ENCODE results near the gene NLRC5.

Gene NLRC5

DNA sequence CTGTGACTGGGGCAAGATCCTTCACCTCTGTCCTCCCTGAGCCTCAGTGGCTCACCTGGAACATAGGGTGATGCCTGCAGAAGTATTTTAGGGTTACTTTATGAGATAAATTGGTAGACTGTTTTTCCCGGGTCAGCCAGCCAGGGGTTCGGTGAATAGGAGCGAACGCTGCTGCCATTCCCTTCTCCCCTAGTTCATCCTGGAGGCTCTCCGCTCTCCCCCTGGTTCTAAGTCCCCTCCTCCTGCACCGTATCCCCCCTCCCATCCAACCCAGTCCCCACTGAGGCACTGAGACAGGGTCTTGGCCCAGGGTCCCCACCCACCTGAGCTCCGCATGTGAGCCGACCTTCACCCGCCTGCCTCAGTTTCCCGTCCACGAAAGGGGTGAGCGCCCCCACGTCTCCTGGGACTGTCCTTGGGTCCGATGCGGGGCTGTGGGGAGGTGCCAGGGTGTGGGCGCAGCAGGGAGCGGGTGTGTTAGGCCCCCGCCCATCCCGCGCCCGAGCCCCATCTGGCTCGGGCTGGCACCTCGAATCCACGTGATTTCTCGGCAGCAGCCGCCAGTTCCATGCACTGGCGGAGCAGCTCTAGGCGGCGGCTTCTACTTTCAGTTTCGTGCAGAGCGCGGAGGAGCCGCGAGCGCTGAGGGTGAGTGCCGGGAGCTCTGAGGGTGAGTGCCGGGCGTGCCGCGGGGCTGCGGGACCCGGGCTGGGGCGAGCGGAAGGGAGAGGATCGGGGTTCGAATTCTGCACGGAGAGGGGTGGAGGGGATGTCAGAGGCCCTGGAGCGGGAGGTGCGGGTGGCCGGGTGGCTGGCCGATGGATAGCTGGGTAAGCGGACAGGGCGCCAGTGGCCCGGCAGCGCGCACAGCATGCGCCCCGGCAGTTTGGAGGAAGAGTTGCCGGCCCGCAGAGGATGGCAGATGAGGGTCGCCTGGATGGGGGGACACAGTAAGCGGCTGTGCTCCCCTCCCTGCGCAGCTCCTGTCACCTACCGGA is at the start of gene NLRC5:
Gene NLRC5, plus strand, starts transcription at position 610 of the 998 bp plus-strand sequence. CDS start 31,156 bp downstream, outside the sequence.
- DNase-seq (ENCODE audit: low spot score): peak; percentile 93

GRCh38 chr16:56939801-56940200 is 49.6 kb upstream of the NLRC5 start:
- no peak for DNase-seq (ENCODE audit: low spot score)

GRCh38 chr16:56941092-56941491 is 48.3 kb upstream of the NLRC5 start:
- DNase-seq (ENCODE audit: low spot score): no peak

GRCh38 chr16:56941856-56942331 is 47.5 kb upstream of the NLRC5 start:
- no peak for DNase-seq (ENCODE audit: low spot score)

DNA sequence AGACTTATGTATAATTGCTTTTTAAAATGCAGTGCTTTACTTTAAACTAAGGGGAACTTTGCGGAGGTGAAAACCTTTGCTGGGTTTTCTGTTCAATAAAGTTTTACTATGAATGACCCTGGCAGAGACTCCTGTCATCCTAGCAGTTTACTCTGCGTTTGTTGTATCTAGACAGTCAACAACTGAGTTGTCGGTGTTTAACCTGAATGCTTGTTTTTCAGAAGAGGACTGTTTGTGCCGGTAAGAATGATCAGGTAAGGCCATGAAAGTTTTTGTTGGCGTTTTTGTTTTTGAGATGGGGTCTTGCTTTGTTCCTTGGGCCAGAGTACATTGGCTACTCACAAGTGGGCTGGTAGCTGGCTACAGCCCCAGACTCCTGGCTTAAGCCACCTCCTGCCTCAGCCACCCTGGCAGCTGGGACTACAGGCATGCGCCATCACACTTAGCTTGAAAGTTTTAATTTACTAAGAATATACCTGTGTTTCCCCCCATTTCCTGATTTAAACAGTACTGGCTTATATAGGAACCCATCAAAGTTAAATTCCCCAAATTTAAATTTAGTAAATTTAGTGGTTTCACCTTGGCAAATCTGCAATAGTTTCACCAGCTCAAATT is 45.5 kb upstream of the NLRC5 start:
- no peak for DNase-seq (ENCODE audit: low spot score)

DNA sequence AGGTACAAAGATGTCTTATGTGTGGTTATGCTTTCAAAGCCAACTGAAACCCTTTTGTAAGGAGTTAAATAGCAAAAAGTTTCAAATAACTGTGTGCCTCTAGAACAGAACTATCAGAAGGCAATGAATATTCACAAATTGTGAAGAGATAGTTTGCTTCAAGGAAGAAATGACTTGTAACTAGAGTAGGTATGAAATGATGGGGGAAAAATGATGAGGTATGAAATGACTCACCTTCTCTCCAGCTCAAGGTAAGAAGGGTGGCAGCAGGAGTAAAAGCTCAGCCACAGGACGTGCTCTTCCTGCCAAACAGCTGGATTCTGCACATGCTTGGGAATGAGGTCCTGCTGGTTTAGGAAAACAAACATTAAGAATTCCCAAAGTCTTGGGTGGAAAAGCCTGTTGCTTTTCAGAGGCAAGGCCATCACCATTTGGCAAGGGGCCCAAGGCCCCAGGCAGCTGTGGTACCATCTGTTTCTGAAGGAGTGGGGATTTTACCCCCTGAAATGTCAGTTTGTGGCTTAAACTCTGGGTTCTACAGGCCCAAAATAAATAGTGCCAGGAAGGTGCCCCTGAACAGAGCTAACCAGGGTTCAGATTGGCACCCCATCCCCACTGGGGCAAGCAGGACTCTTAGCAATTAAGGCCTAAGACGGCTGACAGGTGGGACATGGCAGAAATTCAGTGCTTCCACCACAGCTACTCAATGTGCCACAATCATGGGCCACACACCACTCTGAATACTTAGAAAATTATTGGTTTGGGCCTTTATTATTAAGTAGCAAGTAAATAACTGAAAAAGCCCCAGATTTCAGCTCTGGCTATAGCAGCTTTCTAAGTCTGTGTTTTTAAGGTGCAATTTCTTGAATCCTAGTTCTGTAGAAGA is 44.2 kb upstream of the NLRC5 start:
- no peak for DNase-seq (ENCODE audit: low spot score)

DNA sequence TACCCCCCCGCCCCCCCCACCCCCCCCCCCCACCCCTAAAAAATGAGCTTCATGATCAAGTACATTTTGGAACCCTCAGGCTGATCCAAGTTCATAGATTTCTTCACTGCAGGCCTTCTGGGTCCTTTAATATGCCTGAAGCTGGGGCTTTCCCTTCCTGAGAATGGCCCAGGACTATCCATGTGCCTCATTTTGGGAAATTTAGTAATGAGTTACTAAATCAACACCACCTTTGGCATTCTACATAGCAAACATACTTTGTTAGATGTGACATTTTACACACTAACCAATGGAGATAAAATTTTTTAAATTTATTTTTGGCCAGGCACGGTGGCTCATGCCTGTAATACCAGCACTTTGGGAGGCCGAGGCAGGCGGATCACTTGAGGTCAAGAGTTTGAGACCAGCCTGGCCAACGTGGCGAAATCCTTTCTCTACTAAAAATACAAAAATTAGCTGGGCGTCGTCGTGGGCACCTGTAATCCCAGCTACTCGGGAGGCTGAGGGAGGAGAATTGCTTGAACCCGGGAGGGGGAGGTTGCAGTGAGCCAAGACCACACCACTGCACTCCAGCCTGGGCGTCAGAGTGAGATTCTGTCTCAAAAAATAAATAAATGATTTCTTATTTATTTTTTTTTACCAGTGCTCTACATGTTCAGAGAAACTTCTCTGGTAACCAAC is 43.4 kb upstream of the NLRC5 start:
- no peak for DNase-seq (ENCODE audit: low spot score)

GRCh38 chr16:56946767-56947603 is 42.4 kb upstream of the NLRC5 start:
- no peak for DNase-seq (ENCODE audit: low spot score)

DNA sequence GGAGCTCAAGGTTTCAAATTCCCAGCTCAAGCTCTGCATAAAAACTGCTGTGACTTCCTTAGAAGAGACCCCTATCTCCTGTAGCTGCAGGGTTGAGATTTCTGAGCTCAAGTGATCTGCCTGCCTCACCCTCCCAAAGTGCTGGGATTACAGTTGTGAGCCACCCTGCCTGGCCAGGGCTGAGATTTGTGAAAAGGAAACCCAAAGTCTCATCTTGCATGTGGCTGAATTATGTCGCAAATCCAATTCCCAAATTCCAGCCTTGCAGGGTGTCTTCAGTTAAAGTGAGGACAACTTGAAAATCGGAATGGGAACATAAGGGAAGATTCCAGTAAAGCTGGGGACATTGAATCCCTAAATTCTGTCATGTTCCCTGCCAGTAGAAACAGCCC is 41.8 kb upstream of the NLRC5 start:
- no peak for DNase-seq (ENCODE audit: low spot score)

DNA sequence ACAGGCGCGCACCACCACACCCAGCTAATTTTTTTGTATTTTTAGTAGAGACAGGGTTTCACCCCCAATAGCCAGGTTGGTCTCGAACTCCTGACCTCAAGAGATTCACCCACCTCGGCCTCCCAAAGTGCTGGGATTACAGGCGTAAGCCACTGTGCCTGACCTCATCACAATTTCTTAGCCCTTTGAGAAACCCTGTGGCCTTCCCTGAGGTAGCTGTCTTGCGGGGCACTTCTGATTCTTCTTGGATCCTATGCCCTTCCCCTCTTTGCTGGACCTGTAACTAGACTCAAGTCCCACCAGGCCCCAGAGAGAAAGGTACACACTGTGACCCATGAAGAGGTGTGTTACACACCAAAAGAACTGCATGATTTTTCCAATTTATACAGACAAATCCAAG is 41.1 kb upstream of the NLRC5 start:
- no peak for DNase-seq (ENCODE audit: low spot score)

DNA sequence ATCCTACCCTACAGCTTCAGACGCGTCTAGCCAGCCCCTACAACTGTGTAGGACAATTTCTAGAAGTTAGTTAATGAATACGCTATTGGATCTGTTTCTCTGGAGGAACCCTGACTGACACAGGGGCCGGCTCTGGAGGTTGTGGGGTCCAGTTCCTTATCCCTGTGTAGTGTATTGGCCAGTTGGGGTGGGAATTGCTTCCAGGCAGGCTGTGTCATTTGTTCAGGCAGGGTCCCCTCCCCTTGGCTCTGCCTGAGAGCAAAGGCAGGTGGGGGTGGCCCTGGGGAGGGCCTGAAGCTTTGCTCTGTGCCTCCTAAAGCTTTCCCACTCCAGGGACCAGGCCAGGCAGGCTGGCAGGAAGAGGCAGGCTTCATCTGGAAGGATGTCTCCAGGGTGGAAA is 39.3 kb upstream of the NLRC5 start:
- no peak for DNase-seq (ENCODE audit: low spot score)

- no peak for DNase-seq (ENCODE audit: low spot score)
These were observed 38.9 kb upstream of the NLRC5 start for GRCh38 chr16:56950455-56950854.

GRCh38 chr16:56950881-56951771 is 38.2 kb upstream of the NLRC5 start:
- DNase-seq (ENCODE audit: low spot score): peak; percentile 58

DNA sequence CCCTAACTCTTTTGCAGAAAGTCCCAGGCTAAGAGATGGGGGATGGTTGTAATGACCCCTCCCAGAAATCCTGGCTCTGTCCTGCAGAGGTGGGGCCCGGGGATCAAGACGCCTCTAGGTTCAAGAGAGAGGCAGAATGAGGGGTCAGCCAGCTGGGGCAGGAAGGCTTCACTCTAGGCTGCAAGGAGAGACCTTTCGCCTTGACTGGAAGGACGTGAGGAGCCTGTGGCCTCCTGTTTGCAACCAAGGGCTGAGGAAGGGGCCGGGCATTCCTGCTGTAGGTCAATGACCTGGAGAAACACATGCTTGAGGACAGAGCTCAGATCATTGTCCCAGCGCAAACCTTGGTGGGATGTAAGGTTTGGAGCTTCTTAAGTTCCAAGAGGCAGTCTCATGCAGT is 36.4 kb upstream of the NLRC5 start:
- DNase-seq (ENCODE audit: low spot score): no peak

DNA sequence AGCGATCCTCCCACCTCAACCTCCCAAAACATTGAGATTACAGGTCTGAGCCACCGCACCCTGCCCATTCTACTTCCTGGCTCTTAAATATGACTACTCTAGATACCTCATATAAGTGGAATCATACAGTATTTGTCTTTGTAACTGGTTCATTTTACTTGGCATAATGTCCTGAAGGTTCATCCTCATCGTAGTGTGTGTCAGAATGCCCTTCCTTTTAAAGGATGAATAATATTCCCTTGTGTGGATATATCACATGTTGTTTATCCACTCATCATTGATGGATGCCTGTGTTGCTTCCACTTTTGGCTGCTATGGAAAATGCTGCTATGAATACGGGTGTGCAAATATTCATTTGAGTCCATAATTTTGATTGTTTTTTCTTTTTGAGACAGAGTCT is 33.3 kb upstream of the NLRC5 start:
- DNase-seq (ENCODE audit: low spot score): no peak

DNA sequence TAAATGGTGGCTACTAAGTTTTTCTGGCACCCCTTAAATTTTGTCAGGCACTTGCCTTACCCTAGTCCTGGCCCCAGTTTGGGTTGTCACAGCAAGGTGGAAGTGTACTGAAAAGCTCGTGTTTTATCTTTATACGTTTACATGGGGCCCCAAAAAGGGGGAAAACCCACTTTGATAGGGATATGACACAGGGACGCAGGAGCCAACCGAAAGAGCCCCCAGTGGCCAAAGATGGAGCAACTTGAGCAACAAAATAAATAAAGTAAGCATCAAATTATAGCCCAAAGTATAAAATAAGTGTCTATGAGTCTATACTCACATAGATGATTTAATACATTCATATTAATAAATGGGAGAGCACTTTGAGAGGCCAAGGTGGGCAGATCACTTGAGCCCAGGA is 32.6 kb upstream of the NLRC5 start:
- no peak for DNase-seq (ENCODE audit: low spot score)

- DNase-seq (ENCODE audit: low spot score): no peak
These were observed 28.6 kb upstream of the NLRC5 start for GRCh38 chr16:56960681-56961281.

DNA sequence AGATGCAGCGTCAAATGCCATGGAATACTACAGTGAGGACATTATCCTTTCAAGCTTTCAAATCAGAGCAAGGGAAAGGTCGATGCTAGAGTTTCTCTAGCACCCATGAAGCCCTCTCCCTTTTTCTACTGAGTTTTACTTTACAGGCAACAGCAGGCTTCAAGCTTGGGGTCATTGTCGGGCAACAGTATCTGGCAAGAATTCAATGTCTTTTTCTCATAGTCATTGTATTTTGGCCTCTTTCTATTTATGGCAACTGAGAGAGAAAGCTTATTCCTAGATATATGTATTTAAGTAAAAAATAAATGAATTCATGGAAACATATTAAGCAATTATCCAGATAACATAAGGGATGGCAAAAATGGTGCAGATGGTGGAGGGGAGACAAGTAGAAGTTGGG is 28.0 kb upstream of the NLRC5 start:
- no peak for DNase-seq (ENCODE audit: low spot score)

GRCh38 chr16:56961851-56962281 is 27.5 kb upstream of the NLRC5 start, which contains the start of gene CETP:
CETP (plus strand) TSS chr16:56961950; CDS start chr16:56961980, 30 bp downstream.
- no peak for DNase-seq (ENCODE audit: low spot score)

Data from CD4-positive, alpha-beta T cell treated with Interleukin-2 at 100 ng/mL for 4 hours (primary cell).